Sigmoid colon (tissue), 4 donors: ENCODE measurements around the gene TMTC2.

Experiments
- CTCF ChIP-seq, 4 experiments: fragments of 450-650 bp in 3 of 4; fragments of 200-600 bp in 1 of 4; IDR thresholded peaks; one replicate each; pipeline ENCODE4 v1.5.1; 2016 to 2019; ENCODE audit warnings: antibody characterized with exemption in 4 of 4, mild to moderate bottlenecking in 3 of 4, moderate library complexity in 2 of 4
- EP300 ChIP-seq, 4 donors: sonication (generic); formaldehyde crosslinking; IDR thresholded peaks; one replicate each; pipeline ENCODE4 v1.6.1; 2017; ENCODE audit warnings: antibody characterized with exemption in 4 of 4
- POLR2A ChIP-seq, 2 donors: fragments of 450-650 bp; IDR thresholded peaks; one replicate each; pipeline ENCODE4 v1.6.1; 2016; ENCODE audit warnings: antibody characterized with exemption in 2 of 2, mild to moderate bottlenecking in 2 of 2, moderate library complexity in 2 of 2
- POLR2AphosphoS5 ChIP-seq, 4 donors: sonication (generic); formaldehyde crosslinking; IDR thresholded peaks; one replicate each; pipeline ENCODE4 v1.6.1; 2017; ENCODE audit warnings: antibody characterized with exemption in 4 of 4

GRCh38 chr12:83130178-83130577 is 443.5 kb downstream of the TMTC2 start:
- TF ChIP-seq CTCF (IDR thresholded peaks at IDR 0.05) (no peak), EP300 (IDR thresholded peaks at IDR 0.05) (no peak), POLR2A (IDR thresholded peaks at IDR 0.05) (no peak), POLR2AphosphoS5 (IDR thresholded peaks at IDR 0.05) (no peak)
